GM23338 (cell line): ENCODE measurements around the gene PLEKHJ1.

Source experiments
- CREB1 ChIP-seq: fragments of 250-450 bp; sonication (Bioruptor Pico); IDR thresholded peaks from 2 replicates; pipeline ENCODE4 v1.5.0; 2020; ENCODE audit warnings: low read depth, mild to moderate bottlenecking, moderate library complexity
- CTCF ChIP-seq, 2 experiments: fragments of 200-600 bp in 1 of 2; sonication (generic) in 1 of 2; conservative IDR thresholded peaks; 2 replicates each; pipeline versions ENCODE4 v1.5.1 to v1.6.1; 2016 to 2017; ENCODE audit warnings: antibody characterized with exemption in 2 of 2, low read depth in 2 of 2, mild to moderate bottlenecking in 2 of 2, moderate library complexity in 1 of 2
- EZH2 ChIP-seq: fragments of 200-600 bp; sonication (generic); IDR thresholded peaks from one replicate; pipeline ENCODE4 v1.8.0; 2017; ENCODE audit warnings: antibody characterized with exemption, mild to moderate bottlenecking, low read depth; ENCODE audit not compliant: unreplicated experiment
- EZH2phosphoT487 ChIP-seq: fragments of 200-600 bp; sonication (generic); IDR thresholded peaks from one replicate; pipeline ENCODE4 v1.8.1; 2018; ENCODE audit warnings: antibody characterized with exemption; ENCODE audit not compliant: unreplicated experiment
- JUNB ChIP-seq: IDR thresholded peaks from one replicate; pipeline ENCODE4 v1.6.1; 2016; ENCODE audit warnings: antibody characterized with exemption; ENCODE audit not compliant: unreplicated experiment
- POLR2AphosphoS5 ChIP-seq: IDR thresholded peaks from 2 replicates; pipeline ENCODE4 v1.6.1; 2016; ENCODE audit warnings: antibody characterized with exemption, low read depth
- REST ChIP-seq: IDR thresholded peaks from one replicate; pipeline ENCODE4 v1.6.1; 2018; ENCODE audit warnings: antibody characterized with exemption; ENCODE audit not compliant: unreplicated experiment
- ZNF331 ChIP-seq: fragments of 250-450 bp; sonication (Bioruptor Pico); IDR thresholded peaks from 2 replicates; pipeline ENCODE4 v1.5.0; 2020; ENCODE audit warnings: low read depth, mild to moderate bottlenecking, moderate library complexity
- ZNF462 ChIP-seq: fragments of 250-450 bp; sonication (Bioruptor Pico); IDR thresholded peaks from 2 replicates; pipeline ENCODE4 v1.5.0; 2020; ENCODE audit warnings: mild to moderate bottlenecking, moderate library complexity
- TF ChIP-seq, protein P1 (sequence below): IDR thresholded peaks from 2 replicates; pipeline ENCODE4 v1.6.1; 2016; ENCODE audit warnings: antibody characterized with exemption

DNA sequence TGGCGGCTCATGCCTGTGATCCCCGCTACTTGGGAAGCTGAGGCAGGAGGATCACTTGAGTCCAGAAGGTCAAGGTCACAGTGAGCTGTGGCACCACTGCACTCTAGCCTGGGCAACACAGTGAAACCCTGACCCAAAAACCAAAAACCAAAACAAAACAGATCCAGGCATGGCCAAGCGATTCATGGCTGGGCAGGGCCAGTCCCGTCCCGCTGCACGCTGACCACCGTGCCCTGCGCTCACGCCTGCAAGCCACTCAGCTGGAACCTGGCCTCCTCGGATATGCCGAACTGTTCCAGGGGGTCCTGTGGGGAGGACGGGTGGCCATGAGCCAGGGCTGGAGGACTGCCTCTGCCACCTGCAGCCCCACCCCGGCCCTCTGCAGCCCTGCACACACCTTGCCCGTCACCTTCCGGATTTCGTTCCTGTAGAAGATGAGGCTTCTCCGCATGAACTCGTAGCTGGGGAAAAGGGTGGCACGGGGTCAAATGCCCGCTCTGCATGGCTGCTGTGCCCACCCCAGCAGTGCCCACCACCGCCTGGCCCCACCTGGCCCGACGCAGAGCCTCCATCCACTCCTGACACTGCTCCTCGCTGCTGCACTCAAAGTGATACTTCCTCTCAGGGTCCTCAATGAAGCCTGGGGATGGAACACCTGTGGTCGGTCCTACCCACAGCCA, 2.4 kb downstream of the PLEKHJ1 start:
- no peak for TF ChIP-seq REST
- no peak for TF ChIP-seq CTCF (conservative IDR thresholded peaks at IDR 0.05; ENCODE audit: low read depth in 2 of 2)
- no peak for TF ChIP-seq CREB1 (CRISPR knock-in tag)
- no peak for TF ChIP-seq EZH2
- no peak for TF ChIP-seq ZNF462 (CRISPR knock-in tag)
- no peak; the same call in 1 of the 2 replicates for TF ChIP-seq POLR2AphosphoS5
- no peak for TF ChIP-seq ZNF331 (CRISPR knock-in tag)
- no peak for TF ChIP-seq JUNB
- TF ChIP-seq, protein P1, sequence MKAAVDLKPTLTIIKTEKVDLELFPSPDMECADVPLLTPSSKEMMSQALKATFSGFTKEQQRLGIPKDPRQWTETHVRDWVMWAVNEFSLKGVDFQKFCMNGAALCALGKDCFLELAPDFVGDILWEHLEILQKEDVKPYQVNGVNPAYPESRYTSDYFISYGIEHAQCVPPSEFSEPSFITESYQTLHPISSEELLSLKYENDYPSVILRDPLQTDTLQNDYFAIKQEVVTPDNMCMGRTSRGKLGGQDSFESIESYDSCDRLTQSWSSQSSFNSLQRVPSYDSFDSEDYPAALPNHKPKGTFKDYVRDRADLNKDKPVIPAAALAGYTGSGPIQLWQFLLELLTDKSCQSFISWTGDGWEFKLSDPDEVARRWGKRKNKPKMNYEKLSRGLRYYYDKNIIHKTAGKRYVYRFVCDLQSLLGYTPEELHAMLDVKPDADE, result no peak
- TF ChIP-seq EZH2phosphoT487, result no peak
